ENCODE measurements around the gene C18orf63.

Gene C18orf63

GRCh38 chr18:74331404-74331803, 15.8 kb downstream of the C18orf63 start:
- DNase-seq = no peak

- DNase-seq = no peak
Measured at GRCh38 chr18:74333091-74333490, 17.5 kb downstream of the C18orf63 start.

GRCh38 chr18:74334242-74334893, 18.7 kb downstream of the C18orf63 start:
- DNase-seq = no peak

- no peak for DNase-seq
Measured at GRCh38 chr18:74336656-74337055, 21.0 kb downstream of the C18orf63 start.

DNA sequence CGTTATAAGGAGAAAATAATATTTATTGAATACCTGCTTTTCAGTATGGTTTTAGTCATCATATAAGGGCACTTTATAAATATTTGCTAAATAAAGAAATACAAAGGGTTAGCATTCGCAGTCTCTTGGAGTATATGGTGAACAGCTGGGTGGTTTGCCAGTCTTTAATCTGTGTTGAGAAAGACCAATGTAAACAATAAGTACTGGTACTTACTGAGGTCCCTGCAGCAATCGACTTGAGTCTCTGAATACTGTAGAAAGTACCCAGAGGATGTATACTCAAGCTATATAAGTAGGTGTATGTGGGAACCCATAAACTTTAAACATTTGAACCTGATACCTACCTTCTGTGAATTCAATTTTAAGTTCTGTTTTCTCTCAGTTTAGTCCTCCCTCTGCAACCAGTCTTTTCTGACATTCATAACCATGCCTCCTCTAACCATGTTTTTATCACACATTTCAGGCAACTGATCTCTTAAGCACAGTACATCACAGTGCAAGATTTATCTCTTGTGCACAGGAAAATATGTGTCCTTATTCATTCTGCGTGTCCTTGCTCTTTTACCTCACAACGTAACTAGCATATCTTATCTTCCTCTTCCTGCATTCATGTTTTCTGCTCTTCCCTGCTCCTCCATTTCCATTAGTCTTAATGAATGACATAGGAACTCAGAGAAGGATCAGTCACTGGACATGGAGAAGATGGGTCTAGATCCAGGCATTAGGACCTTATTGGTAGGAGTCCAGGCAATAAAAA, 21.7 kb downstream of the C18orf63 start:
- no peak for DNase-seq

- DNase-seq = no peak
Measured at GRCh38 chr18:74337912-74338309, 22.3 kb downstream of the C18orf63 start.

- DNase-seq = no peak
Measured at GRCh38 chr18:74342416-74343043, 26.9 kb downstream of the C18orf63 start.

DNA sequence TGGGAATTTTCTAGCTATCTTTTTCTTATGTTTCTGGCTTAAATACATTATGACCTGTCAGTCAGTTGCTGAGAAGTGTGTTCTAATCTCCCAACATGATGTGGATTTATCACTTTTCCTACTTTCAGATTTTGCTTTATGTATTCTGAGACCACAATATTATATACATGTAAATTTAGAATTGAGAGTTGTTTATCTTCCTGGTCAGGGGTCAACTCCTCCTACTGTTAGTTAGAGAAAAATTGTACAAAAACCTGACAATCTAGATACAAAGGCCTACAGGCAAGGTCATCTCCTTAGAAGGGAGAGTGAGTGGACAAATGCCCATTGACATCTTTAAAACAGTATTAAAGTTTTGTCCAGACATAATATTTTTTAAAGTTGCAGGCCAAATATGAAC, 30.6 kb downstream of the C18orf63 start:
- no peak for DNase-seq

DNA sequence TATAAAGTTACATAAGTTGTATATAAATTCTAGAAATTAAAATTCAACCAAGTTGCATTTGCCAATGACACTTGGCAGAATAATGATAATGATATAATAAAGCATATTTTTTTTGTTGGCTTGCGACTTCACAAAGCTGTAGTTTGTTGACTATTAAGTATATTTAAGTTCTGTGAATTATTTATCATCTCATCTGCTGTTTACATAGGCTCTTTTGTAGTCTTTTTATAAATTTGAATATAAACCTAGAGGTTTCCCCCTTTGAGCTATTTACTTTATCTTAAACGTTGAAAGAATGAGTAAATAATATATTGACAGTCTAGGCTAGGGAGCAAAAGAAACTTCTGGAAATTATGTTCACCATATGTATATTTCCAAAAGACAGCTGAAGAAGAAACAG, 32.9 kb downstream of the C18orf63 start:
- DNase-seq = no peak

DNA sequence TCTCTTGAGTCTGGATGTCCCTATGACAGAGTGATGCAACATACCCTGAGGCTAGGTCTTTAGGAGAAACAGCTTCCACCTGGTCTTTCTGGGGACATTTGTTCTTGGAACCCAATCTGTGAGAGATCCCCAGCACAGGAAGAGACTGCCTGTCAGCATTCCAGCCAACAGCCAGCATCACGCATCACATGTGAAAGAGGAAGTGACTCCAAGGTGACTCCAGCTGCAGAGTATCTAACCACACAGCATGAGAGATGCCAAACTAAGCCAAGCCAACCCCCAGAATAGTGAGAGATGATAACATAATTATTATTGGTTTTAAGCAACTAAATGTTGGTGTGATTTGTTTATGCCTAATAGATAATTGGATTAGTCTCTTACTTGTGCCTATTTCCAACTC, 35.7 kb downstream of the C18orf63 start:
- no peak for DNase-seq

GRCh38 chr18:74353169-74353775, 37.6 kb downstream of the C18orf63 start:
- peak; percentile 67 for DNase-seq

DNA sequence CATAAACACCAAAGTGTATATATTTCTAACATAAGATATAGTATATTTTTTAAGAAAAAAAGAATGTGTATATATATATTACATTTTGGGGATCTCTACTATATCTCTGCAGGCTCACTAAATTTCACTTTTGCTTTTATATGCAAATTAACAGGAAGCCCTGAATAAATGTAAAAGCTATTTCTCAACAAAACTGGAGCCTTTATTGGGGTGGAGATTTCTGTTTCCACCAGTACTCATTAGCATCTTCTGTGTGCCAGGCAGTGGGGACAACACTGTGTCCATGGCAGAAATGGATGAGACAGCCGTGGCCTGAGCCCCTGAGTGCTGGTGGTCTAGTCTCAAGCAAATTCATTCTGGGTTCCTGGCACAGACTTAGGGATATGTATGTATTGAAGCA, 41.3 kb downstream of the C18orf63 start:
- no peak for DNase-seq

- DNase-seq = no peak
Measured at GRCh38 chr18:74360852-74361655, 45.4 kb downstream of the C18orf63 start.

DNA sequence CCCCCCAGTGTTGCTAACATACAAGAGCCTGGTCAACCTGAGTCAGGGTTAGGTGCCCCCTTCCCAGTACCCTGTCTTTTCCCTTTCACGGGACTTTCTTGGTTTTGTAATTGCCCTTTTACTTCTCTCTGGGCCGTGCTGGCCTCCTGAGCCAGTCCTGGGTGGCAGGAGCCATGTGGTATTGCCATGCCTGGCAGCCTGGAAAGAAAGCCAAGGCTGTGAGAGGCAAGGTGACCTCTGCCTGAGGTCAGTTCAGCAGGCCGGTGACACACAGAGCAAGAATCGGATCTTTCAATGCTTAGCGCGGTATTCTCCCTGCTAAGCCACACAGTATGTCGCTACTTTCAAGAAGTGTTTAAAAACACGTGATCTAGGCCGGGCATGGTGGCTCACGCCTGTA, 52.3 kb downstream of the C18orf63 start:
- no peak for DNase-seq

GRCh38 chr18:74368901-74369705, 53.5 kb downstream of the C18orf63 start:
- no peak for DNase-seq

DNA sequence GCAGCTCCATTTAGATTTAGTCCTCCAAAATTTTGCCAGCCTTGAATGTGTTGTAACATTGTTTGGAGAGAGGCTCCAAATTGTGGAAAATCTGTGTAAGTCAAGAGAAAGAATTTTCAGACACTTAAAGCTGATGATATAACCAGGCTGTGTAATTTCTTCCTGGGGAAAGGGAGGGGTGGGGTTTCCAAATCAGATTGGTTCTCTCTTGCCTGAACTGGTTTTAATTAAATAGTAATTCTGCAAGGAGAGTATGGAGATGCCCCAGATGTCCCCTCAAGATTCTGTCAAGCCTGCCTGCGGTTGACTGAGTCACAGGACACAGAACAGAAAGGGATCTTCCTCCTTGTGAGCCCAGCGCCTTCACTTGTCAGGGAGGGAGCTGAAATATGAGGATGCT, 54.5 kb downstream of the C18orf63 start:
- no peak for DNase-seq

DNA sequence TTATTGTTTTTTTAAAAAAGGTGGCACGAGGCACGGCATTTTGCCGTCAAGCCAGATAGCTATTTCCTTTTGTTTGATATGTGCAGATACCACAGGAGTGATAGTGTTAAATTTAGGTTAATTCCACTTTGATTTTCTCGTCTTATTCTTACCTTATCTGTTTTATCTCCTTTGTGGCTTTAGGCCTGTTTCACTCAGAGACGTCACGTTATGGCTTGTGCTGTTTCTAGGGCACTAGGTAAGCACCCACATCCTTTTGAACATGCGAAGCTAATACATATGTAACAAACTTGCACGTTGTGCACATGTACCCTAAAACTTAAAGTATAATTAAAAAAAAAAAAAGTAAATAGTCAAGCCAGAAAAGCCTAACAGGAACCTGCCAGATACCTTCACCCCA, 57.8 kb downstream of the C18orf63 start:
- no peak for DNase-seq

DNA sequence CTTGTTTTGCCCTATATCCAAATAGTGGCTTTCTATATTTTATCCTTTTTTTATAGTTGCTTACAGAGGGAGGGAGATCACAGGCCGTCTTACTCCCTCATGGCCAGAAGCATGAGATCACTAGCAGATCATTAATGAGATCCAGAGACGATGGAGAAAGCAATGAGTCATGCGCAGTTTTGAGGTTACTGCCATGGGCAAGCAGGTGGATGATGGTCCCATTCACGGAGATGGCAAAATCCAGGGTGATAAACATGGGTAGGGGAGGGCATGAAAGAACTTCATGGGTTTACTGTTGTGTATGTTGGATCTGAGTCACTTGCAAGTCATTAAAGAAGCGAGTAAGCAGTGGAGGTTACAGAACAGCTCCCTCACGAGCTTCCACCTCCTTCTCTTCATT, 60.4 kb downstream of the C18orf63 start:
- no peak for DNase-seq

- no peak for DNase-seq
Measured at GRCh38 chr18:74376523-74376922, 60.9 kb downstream of the C18orf63 start.

- no peak for DNase-seq
Measured at GRCh38 chr18:74377776-74378175, 62.1 kb downstream of the C18orf63 start.

GRCh38 chr18:74378179-74378682, 62.6 kb downstream of the C18orf63 start:
- no peak for DNase-seq

GRCh38 chr18:74380916-74381315, 65.3 kb downstream of the C18orf63 start:
- DNase-seq = no peak

Data from right forelimb (tissue), 1 donor.